Astrocyte (in vitro differentiated cells and primary cell): ENCODE measurements around the gene ZC3H11A. TPM values are rescaled to one million over a fixed set of nuclear protein-coding genes. Genes with fewer than 3 reads are reported as not detected.

Experiments
- DNase-seq: peaks from one replicate; pipeline ENCODE4 v3.0.0-alpha.2; 2010; ENCODE audit warnings: low read depth
- FAIRE-seq: peaks from 2 replicates; lab custom pipeline; 2011; peaks lifted over from hg19 to GRCh38; lab: Jason Lieb, UNC
- H2AFZ ChIP-seq: 2 replicates; pipeline ENCODE4 v1.6.0; 2012; ENCODE audit warnings: low read depth, low read length, inconsistent platforms
- H3K27ac ChIP-seq: 2 replicates; pipeline ENCODE4 v1.5.1; 2011; ENCODE audit warnings: low read depth, low read length, inconsistent platforms
- H3K27me3 ChIP-seq: 2 replicates; pipeline ENCODE4 v1.6.0; 2011; ENCODE audit warnings: low read length, inconsistent platforms; ENCODE audit not compliant: insufficient read depth
- H3K36me3 ChIP-seq: 2 replicates; pipeline ENCODE4 v1.5.1; 2011; ENCODE audit warnings: low read length, inconsistent platforms; ENCODE audit not compliant: insufficient read depth
- H3K4me1 ChIP-seq: 2 replicates; pipeline ENCODE4 v1.5.1; 2011; ENCODE audit warnings: low read length, inconsistent platforms; ENCODE audit not compliant: insufficient read depth
- H3K4me2 ChIP-seq: 2 replicates; pipeline ENCODE4 v1.6.0; 2012; ENCODE audit warnings: low read length, inconsistent platforms
- H3K4me3 ChIP-seq: 2 replicates; pipeline ENCODE4 v1.5.1; 2011; ENCODE audit warnings: low read depth, mild to moderate bottlenecking, low read length, inconsistent platforms; ENCODE audit not compliant: insufficient read depth
- H3K79me2 ChIP-seq: 2 replicates; pipeline ENCODE4 v1.6.0; 2012; ENCODE audit warnings: mild to moderate bottlenecking, low read length, inconsistent platforms; ENCODE audit not compliant: insufficient read depth
- H3K9ac ChIP-seq: 2 replicates; pipeline ENCODE4 v1.6.0; 2012; ENCODE audit warnings: mild to moderate bottlenecking, low read length, inconsistent platforms
- H3K9me3 ChIP-seq: 2 replicates; pipeline ENCODE4 v1.5.1; 2012; ENCODE audit warnings: low read depth, mild to moderate bottlenecking, low read length, inconsistent platforms; ENCODE audit not compliant: insufficient read depth
- H4K20me1 ChIP-seq: 2 replicates; pipeline ENCODE4 v1.6.0; 2012; ENCODE audit warnings: low read length, inconsistent platforms; ENCODE audit not compliant: insufficient read depth
- H3K27ac Mint-ChIP-seq: one replicate; pipeline ENCODE4 v1.8.0; 2021; ENCODE audit warnings: mild to moderate bottlenecking, mixed read lengths; ENCODE audit not compliant: unreplicated experiment
- H3K27me3 Mint-ChIP-seq: one replicate; pipeline ENCODE4 v1.8.0; 2021; ENCODE audit warnings: low read depth, mixed read lengths; ENCODE audit not compliant: unreplicated experiment
- H3K36me3 Mint-ChIP-seq: one replicate; pipeline ENCODE4 v1.8.0; 2021; ENCODE audit warnings: low read depth, mixed read lengths; ENCODE audit not compliant: unreplicated experiment
- H3K4me1 Mint-ChIP-seq: one replicate; pipeline ENCODE4 v1.8.0; 2021; ENCODE audit warnings: low read depth, mixed read lengths; ENCODE audit not compliant: unreplicated experiment
- H3K4me3 Mint-ChIP-seq: one replicate; pipeline ENCODE4 v1.8.0; 2021; ENCODE audit warnings: mild to moderate bottlenecking, moderate library complexity, mixed read lengths; ENCODE audit not compliant: unreplicated experiment
- H3K9me3 Mint-ChIP-seq: one replicate; pipeline ENCODE4 v1.8.0; 2021; ENCODE audit warnings: mild to moderate bottlenecking, mixed read lengths; ENCODE audit not compliant: unreplicated experiment
- CTCF ChIP-seq: IDR thresholded peaks from 2 replicates; pipeline ENCODE4 v1.5.1; 2011; ENCODE audit warnings: low read depth, mild to moderate bottlenecking, inconsistent platforms, low read length, moderate library complexity; ENCODE audit not compliant: insufficient read depth
- EZH2 ChIP-seq: IDR thresholded peaks from 2 replicates; pipeline ENCODE4 v1.6.1; 2012; ENCODE audit warnings: mild to moderate bottlenecking, low read length, inconsistent platforms; ENCODE audit not compliant: insufficient read depth
- total RNA-seq: library from RNA; stranded (reverse); gene quantifications from 2 replicates; pipeline ENCODE4 v1.2.1, GENCODE V29; 2021

ZC3H11A gene
- total RNA-seq, 1 donor from 2014 or later: 87.4 TPM

- Histone ChIP-seq H4K20me1 (no peaks in the 10 kb centered on the region), H3K9me3 (no peaks in the 10 kb centered on the region), H3K4me1 (no peaks in the 10 kb centered on the region), H3K27ac (no peak overlapping the region), H3K79me2 (no peaks in the 10 kb centered on the region), H2AFZ (no peak overlapping the region), H3K4me3 (no peak overlapping the region), H3K9ac (no peak overlapping the region), H3K27me3 (no peaks in the 10 kb centered on the region), H3K4me2 (no peak overlapping the region), H3K36me3 (no peaks in the 10 kb centered on the region)
- peaks cover under 1% of the 10 kb centered on the region for H3K27me3 Mint-ChIP-seq
- H3K4me3 Mint-ChIP-seq: no peak overlapping the region
- no peaks in the 10 kb centered on the region for H3K9me3 Mint-ChIP-seq
- H3K36me3 Mint-ChIP-seq: no peaks in the 10 kb centered on the region
- H3K4me1 Mint-ChIP-seq: no peaks in the 10 kb centered on the region
- no peak for FAIRE-seq
- no peak overlapping the region for H3K27ac Mint-ChIP-seq
- TF ChIP-seq EZH2 (no peak), CTCF (no peak)
- DNase-seq: no peak
Measured at GRCh38 chr1:203778789-203779188, 16.6 kb upstream of the ZC3H11A start.

- Histone ChIP-seq H3K79me2 (no peaks in the 10 kb centered on the region), H3K4me2 (no peak overlapping the region), H3K4me3 (no peak overlapping the region), H2AFZ (no peak overlapping the region), H3K9ac (no peak overlapping the region), H3K4me1 (no peaks in the 10 kb centered on the region), H3K36me3 (no peaks in the 10 kb centered on the region), H4K20me1 (no peaks in the 10 kb centered on the region), H3K27ac (no peak overlapping the region), H3K27me3 (no peaks in the 10 kb centered on the region), H3K9me3 (no peaks in the 10 kb centered on the region)
- peaks cover 2% of the 10 kb centered on the region for H3K9me3 Mint-ChIP-seq
- no peaks in the 10 kb centered on the region for H3K36me3 Mint-ChIP-seq
- DNase-seq: no peak
- H3K4me1 Mint-ChIP-seq: no peaks in the 10 kb centered on the region
- TF ChIP-seq EZH2 (no peak), CTCF (no peak)
- FAIRE-seq: no peak
- no peak overlapping the region for H3K4me3 Mint-ChIP-seq
- no peaks in the 10 kb centered on the region for H3K27me3 Mint-ChIP-seq
- H3K27ac Mint-ChIP-seq: no peak overlapping the region
Measured at GRCh38 chr1:203781962-203782361, 13.5 kb upstream of the ZC3H11A start.

- H3K9me3 ChIP-seq: no peaks in the 10 kb centered on the region
- DNase-seq (no peak), FAIRE-seq (no peak)
- Mint-ChIP-seq H3K36me3 (no peaks in the 10 kb centered on the region), H3K4me3 (no peak overlapping the region), H3K4me1 (peaks cover 3% of the 10 kb centered on the region), H3K9me3 (peaks cover 4% of the 10 kb centered on the region), H3K27me3 (no peaks in the 10 kb centered on the region), H3K27ac (no peak overlapping the region)
- no peak overlapping the region for H2AFZ ChIP-seq
- H4K20me1 ChIP-seq: no peaks in the 10 kb centered on the region
- no peaks in the 10 kb centered on the region for H3K79me2 ChIP-seq
- H3K36me3 ChIP-seq: no peaks in the 10 kb centered on the region
- TF ChIP-seq EZH2: no peak
- no peak for TF ChIP-seq CTCF
- no peak overlapping the region for H3K27ac ChIP-seq
- no peaks in the 10 kb centered on the region for H3K4me1 ChIP-seq
- no peak overlapping the region for H3K9ac ChIP-seq
- H3K4me2 ChIP-seq: no peak overlapping the region
- H3K4me3 ChIP-seq: no peak overlapping the region
- H3K27me3 ChIP-seq: no peaks in the 10 kb centered on the region
Measured at GRCh38 chr1:203789966-203790365, 5.5 kb upstream of the ZC3H11A start.
